OCI-LY1 (cell line): ENCODE results near the gene GCN1.

ENCODE experiments used
- CTCF ChIP-seq: fragments of 200-600 bp; sonication (generic), shearing (Covaris generic); IDR thresholded peaks from 2 replicates; pipeline ENCODE4 v1.5.1; 2017; ENCODE audit warnings: mild to moderate bottlenecking, antibody characterized with exemption, low read length, moderate library complexity, mixed read lengths
- EZH2 ChIP-seq: fragments of 200-600 bp; sonication (generic), shearing (Covaris generic); IDR thresholded peaks from 2 replicates; pipeline ENCODE4 v1.8.0; 2017; ENCODE audit warnings: borderline replicate concordance, mixed run types, mild to moderate bottlenecking, antibody characterized with exemption, low read length, moderate library complexity, mixed read lengths

- TF ChIP-seq CTCF (no peak), EZH2 (no peak)
Observed at GRCh38 chr12:120085920-120086645, 108.4 kb downstream of the GCN1 start.
